ENCODE data around the gene F2RL1. TPM values are rescaled to one million over a fixed set of nuclear protein-coding genes. Genes with fewer than 3 reads are reported as not detected.
"Not testable (repeated sequence)": the region's sequence is repeated elsewhere in the genome, so short reads cannot be mapped to it uniquely, and the experiment has no call there.

The F2RL1 gene, protein sequence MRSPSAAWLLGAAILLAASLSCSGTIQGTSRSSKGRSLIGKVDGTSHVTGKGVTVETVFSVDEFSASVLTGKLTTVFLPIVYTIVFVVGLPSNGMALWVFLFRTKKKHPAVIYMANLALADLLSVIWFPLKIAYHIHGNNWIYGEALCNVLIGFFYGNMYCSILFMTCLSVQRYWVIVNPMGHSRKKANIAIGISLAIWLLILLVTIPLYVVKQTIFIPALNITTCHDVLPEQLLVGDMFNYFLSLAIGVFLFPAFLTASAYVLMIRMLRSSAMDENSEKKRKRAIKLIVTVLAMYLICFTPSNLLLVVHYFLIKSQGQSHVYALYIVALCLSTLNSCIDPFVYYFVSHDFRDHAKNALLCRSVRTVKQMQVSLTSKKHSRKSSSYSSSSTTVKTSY
- total RNA-seq (2014; rRNA removed; shearing (Covaris generic)), result 118 and 125 TPM in 2 replicates

- peak; percentile 92 for DNase-seq (ENCODE audit: low read depth)
Measured at GRCh38 chr5:76818844-76819831, at the start of gene F2RL1. Gene F2RL1, plus strand, starts transcription at chr5:76819030. Its CDS starts 153 bp downstream, at chr5:76819183.

DNA sequence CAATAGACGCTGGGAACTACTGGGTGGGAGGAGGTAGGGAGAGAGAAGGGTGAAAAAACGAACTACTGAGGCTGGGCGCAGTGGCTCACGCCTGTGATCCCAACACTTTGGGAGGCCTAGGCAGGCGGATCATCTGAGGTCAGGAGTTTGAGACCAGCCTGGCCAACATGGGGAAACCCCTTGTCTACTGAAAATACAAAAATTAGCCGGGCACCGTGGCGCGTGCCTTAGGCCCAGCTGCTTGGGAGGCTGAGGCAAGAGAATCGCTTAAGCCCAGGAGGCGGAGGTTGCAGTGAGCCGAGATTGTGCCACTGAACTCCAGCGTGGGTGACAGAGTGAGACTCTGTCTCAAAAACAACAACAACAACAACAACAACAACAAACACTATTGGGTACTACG lies 47.8 kb upstream of the F2RL1 start:
- DNase-seq (ENCODE audit: low read depth), result not testable (repeated sequence)

DNA sequence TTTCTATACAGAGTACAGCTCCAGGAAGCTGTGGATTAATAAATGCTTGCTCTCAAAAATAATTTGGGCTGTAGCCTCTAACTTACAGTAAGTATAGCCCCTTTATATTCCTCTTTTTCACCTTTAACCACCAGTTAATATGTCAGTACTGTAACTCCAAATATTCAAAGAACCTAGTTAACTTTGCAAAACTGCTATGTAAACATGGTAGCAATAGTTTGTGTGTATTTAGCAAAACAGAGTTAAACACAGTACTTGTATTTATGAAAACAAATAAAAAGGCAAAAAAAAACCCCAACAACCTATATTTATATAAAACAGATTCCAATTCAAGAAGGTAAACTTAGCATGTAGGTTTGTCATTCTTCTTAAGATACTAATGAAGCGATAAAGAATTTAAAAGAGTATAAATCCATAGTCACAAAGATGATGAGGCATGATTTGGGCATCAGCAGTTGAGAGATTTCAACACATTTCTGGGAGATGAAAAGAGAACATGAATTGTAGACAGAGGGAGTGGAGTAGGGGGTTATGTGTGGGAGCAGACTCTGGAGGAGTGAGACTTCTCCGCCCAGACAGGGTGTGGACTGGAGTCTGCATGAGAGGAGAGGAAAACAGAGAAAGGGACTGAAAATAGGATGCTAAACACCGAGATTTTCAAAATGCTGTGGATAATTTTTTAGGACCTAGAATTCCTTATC lies 47.0 kb upstream of the F2RL1 start:
- no peak for DNase-seq (ENCODE audit: low read depth)

- DNase-seq (ENCODE audit: low read depth), result no peak
Measured at GRCh38 chr5:76775921-76776320, 42.9 kb upstream of the F2RL1 start.

DNA sequence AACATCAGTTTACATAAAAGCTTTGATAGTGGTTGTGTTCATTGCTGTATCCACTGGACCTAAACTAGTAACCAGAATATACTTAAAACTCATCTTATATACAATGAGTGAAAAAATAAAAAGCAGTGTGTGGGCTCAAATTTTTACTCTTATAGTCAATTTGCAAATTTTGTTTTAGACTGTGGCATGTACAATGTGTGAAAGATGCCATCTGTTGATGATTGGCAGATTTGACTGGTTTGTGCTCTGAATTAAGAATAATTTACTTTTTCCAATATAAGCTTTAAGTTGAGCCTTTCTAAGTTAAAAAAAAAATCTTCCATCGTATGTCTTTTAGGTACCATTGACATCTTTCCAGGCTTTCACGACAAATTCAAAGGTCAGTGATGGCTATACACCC lies 42.4 kb upstream of the F2RL1 start:
- no peak for DNase-seq (ENCODE audit: low read depth)

DNA sequence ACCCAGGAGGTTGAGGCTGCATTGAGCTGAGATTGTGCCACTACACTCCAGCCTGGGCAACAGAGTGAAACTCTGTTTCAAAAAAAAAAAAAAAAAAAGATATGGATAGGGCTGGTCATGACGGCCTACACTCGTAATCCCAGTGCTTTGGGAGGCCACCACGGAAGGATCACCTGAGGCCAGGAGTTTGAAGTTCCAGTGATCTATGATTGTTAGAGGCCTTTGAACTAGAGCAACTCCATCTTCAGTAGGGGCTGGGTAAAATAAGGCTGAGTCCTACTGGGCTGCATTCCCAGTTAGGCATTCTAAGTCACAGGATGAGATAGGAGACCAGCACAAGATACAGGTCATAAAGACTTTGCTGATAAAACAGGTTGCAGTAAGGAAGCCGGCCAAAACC lies 38.2 kb upstream of the F2RL1 start:
- DNase-seq (ENCODE audit: low read depth), result not testable (repeated sequence)

- peak; percentile 28 for DNase-seq (ENCODE audit: low read depth)
Measured at GRCh38 chr5:76781775-76782174, 37.1 kb upstream of the F2RL1 start.

GRCh38 chr5:76782444-76782843 lies 36.4 kb upstream of the F2RL1 start:
- peak; percentile 23 for DNase-seq (ENCODE audit: low read depth)

- peak; percentile 63 for DNase-seq (ENCODE audit: low read depth)
Measured at GRCh38 chr5:76787237-76787636, 31.6 kb upstream of the F2RL1 start.

DNA sequence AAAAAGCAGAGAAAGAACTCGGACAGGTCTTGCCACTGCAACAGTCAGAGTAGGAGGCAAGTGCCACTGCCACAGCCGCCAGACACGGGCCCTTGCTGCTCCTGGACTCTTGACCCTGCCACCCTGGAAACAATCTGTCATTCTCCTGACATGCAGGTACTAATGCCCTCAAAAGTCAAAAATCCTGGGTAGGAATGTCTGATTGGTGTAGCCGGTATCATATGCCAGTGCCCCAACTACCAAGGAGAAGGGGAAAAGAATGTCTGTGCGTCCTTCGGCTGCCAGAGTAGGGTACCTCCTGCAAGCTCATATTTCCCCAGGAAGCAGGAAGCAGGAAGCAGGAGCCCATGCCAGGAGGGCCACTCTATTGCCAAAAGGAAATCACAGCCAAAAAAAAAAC lies 30.5 kb upstream of the F2RL1 start:
- no peak for DNase-seq (ENCODE audit: low read depth)

- DNase-seq (ENCODE audit: low read depth), result not testable (repeated sequence)
Measured at GRCh38 chr5:76789275-76789674, 29.6 kb upstream of the F2RL1 start.

DNA sequence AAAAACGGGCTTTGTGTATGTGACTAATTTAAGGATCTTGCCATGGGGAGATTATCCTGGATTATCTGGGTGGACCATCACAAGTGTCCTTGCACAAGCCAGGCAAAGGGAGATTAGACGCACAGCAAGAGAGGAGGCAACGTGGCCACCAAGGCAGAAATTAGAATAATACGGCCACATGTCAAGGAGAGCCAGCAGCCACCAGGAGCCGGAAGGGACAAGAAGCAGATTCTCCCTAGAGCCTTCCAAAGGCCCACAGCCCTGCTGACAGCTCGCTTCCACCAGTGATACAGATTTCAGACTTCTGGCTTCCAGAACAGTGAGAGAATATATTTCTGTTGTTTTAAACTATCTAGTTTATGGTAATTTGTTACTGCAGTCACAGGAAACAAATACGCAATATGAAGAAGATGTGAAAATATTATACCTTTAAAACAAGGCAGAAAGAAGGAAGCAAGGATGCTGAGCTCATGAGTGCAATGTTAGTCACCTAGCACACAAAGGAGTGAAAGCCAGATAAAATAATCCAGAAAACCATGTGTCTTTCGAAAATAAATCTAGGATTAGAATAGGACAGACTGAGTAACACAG lies 28.7 kb upstream of the F2RL1 start:
- DNase-seq (ENCODE audit: low read depth), result no peak

GRCh38 chr5:76790632-76791290 lies 28.1 kb upstream of the F2RL1 start:
- peak; percentile 98 for DNase-seq (ENCODE audit: low read depth)

DNA sequence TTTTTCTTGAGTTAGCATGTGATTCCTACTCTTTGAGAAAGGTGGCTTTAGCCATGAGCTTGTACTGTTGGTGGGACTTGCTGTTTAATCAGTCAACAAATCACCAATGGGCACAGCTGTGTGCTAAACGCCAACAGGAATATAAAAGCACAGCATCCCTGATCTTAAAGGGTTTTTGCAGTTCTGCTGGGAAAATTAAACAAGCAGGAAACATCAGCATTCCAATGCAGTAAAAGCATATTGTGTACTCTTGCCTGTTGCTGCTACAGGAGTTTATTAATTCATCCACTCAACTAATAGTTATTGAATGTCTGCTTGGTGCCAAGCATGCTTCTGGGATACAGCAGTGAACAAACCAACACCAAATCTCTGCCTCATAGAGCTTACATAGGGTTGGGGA lies 27.4 kb upstream of the F2RL1 start:
- DNase-seq (ENCODE audit: low read depth), result no peak

GRCh38 chr5:76794871-76795270 lies 24.0 kb upstream of the F2RL1 start:
- peak; percentile 60 for DNase-seq (ENCODE audit: low read depth)

DNA sequence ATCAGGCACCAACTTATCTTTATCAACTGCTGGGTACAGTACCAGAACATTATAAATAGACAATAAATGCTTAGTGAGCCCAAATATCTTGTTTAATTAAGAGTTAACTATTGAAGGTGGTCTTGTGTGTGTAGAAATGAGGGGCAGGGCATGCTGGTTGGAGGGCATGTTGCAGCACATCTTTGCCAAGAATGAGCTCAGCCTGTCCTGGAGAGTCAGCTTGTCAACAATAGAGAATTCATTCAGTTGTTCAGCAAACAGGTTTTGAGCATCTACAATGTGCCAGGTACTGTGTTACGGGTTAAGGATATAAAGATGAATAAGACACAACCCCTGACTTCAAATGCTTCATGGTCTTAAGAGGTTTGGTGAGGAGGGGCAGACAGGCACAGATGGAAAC lies 19.2 kb upstream of the F2RL1 start:
- no peak for DNase-seq (ENCODE audit: low read depth)

GRCh38 chr5:76800579-76800978 lies 18.3 kb upstream of the F2RL1 start:
- no peak for DNase-seq (ENCODE audit: low read depth)

- peak; percentile 89 for DNase-seq (ENCODE audit: low read depth)
Measured at GRCh38 chr5:76801159-76801802, 17.5 kb upstream of the F2RL1 start.

GRCh38 chr5:76801803-76802195 lies 17.0 kb upstream of the F2RL1 start:
- no peak for DNase-seq (ENCODE audit: low read depth)

- peak; percentile 61 for DNase-seq (ENCODE audit: low read depth)
Measured at GRCh38 chr5:76804266-76804665, 14.6 kb upstream of the F2RL1 start.

Measured in M059J (cell line).